Caco-2 (cell line): ENCODE results near the gene GNG3. TPM values are rescaled to one million over a fixed set of nuclear protein-coding genes. Genes with fewer than 3 reads are reported as not detected.

Source experiments
- BruUV-seq: library from RNA; stranded (reverse); fragments of 400-500 nt; replicated peaks from 2 replicates; lab custom pipeline; 2021; lab: Mats Ljungman, UMichigan
- CTCF ChIA-PET: fragments of 300-600 bp; sonication (Branson Sonifier 250); formaldehyde crosslinking; loops from one replicate; lab custom pipeline; 2022; ENCODE audit warnings: antibody characterized with exemption; lab: Charles Lee
- POLR2A ChIA-PET: fragments of 300-600 bp; sonication (Branson Sonifier 250); formaldehyde crosslinking; loops from one replicate; lab custom pipeline; 2022; ENCODE audit warnings: antibody characterized with exemption; lab: Charles Lee
- DNase-seq, 2 experiments: peaks; one replicate each; pipeline versions ENCODE4 v3.0.0 to v3.0.0-alpha.2; 2020 to 2022
- H3K27me3 ChIP-seq: replicated peaks from 2 replicates; pipeline ENCODE4 v1.6.0; 2011; ENCODE audit warnings: low read length; ENCODE audit not compliant: control insufficient read depth, insufficient read depth
- H3K36me3 ChIP-seq: 2 replicates; pipeline ENCODE4 v1.5.1; 2011; ENCODE audit warnings: low read length; ENCODE audit not compliant: control insufficient read depth, insufficient read depth
- H3K4me1 ChIP-seq: fragments of 250-450 bp; sonication (Bioruptor Pico); 2 replicates; pipeline ENCODE4 v1.5.1; 2020; ENCODE audit warnings: mild to moderate bottlenecking
- H3K4me3 ChIP-seq: 2 replicates; pipeline ENCODE4 v1.5.1; 2011; ENCODE audit warnings: low read depth, mild to moderate bottlenecking, control low read depth, low read length
- H3K9me3 ChIP-seq: fragments of 250-450 bp; sonication (Bioruptor Pico); 2 replicates; pipeline ENCODE4 v1.5.1; 2020; ENCODE audit warnings: mild to moderate bottlenecking, moderate library complexity
- H3K27ac Mint-ChIP-seq: one replicate; pipeline ENCODE4 v1.8.0; 2022; ENCODE audit warnings: mixed read lengths; ENCODE audit not compliant: unreplicated experiment
- H3K27me3 Mint-ChIP-seq: one replicate; pipeline ENCODE4 v1.8.0; 2022; ENCODE audit warnings: mixed read lengths; ENCODE audit not compliant: insufficient read depth, unreplicated experiment
- H3K36me3 Mint-ChIP-seq: one replicate; pipeline ENCODE4 v1.8.0; 2022; ENCODE audit warnings: mild to moderate bottlenecking, mixed read lengths; ENCODE audit not compliant: insufficient read depth, unreplicated experiment
- H3K4me1 Mint-ChIP-seq: one replicate; pipeline ENCODE4 v1.8.0; 2022; ENCODE audit warnings: low read depth, mixed read lengths; ENCODE audit not compliant: unreplicated experiment
- H3K4me3 Mint-ChIP-seq: one replicate; pipeline ENCODE4 v1.8.0; 2022; ENCODE audit warnings: mild to moderate bottlenecking, moderate library complexity, mixed read lengths; ENCODE audit not compliant: unreplicated experiment
- H3K9me3 Mint-ChIP-seq: one replicate; pipeline ENCODE4 v1.8.0; 2022; ENCODE audit warnings: mixed read lengths; ENCODE audit not compliant: unreplicated experiment
- intact Hi-C: fragments of 100-400 bp; cut with micrococcal nuclease; formaldehyde crosslinking; loops from one replicate; pipeline ENCODE4 v1.10.0; 2022; ENCODE audit not compliant: unreplicated experiment
- total RNA-seq: library from RNA; stranded (reverse); gene quantifications from 2 replicates; pipeline ENCODE4 v1.2.3, GENCODE V29; 2022
- TF ChIP-seq, protein P1 (sequence below), 2 experiments: fragments of 200-600 bp in 1 of 2; IDR thresholded peaks; 1 replicate in 1 of 2; 2 replicates in 1 of 2; pipeline versions ENCODE4 v1.5.1 to v1.8.0; 2011 to 2022; ENCODE audit warnings: antibody characterized with exemption in 1 of 2, control low read depth in 1 of 2, inconsistent platforms in 1 of 2, low read depth in 1 of 2, low read length in 1 of 2, mild to moderate bottlenecking in 1 of 2, moderate library complexity in 1 of 2; ENCODE audit not compliant: insufficient read depth in 1 of 2, severe bottlenecking in 1 of 2, unreplicated experiment in 1 of 2

Gene GNG3
- total RNA-seq, 1 experiment from 2014 or later = not detected

DNA sequence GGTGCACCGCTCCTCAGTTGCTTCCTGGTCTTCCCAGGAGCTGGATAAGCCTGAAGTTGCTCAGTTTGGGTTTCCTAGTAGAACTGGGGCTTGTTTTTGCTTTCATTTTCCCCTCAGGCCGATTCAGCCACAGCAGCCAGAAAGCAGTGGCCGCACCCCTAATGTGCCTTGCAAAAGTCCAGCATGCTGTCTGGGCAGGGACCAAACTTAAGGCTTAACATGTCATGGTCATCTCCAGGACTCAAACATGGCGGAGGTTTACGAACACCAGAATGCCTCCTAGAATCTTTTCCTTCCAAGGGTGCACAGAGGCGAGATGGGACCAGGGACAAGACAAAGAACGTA, 2.5 kb downstream of the GNG3 start:
- no TSS peak for BruUV-seq
- H3K36me3 ChIP-seq = peaks cover 6% of the 10 kb centered on the region; the same call in 1 of the 2 replicates
- H3K9me3 ChIP-seq = no peaks in the 10 kb centered on the region
- ChIA-PET CTCF (interaction anchor here (0.7 kb wide), 1 partner anchor 10 kb away, joined by 3 read pairs; no protein-coding TSS in a partner anchor), POLR2A (no interaction called here)
- no peak overlapping the region for H3K27ac Mint-ChIP-seq
- H3K27me3 Mint-ChIP-seq = no peaks in the 10 kb centered on the region
- TF ChIP-seq, protein P1, sequence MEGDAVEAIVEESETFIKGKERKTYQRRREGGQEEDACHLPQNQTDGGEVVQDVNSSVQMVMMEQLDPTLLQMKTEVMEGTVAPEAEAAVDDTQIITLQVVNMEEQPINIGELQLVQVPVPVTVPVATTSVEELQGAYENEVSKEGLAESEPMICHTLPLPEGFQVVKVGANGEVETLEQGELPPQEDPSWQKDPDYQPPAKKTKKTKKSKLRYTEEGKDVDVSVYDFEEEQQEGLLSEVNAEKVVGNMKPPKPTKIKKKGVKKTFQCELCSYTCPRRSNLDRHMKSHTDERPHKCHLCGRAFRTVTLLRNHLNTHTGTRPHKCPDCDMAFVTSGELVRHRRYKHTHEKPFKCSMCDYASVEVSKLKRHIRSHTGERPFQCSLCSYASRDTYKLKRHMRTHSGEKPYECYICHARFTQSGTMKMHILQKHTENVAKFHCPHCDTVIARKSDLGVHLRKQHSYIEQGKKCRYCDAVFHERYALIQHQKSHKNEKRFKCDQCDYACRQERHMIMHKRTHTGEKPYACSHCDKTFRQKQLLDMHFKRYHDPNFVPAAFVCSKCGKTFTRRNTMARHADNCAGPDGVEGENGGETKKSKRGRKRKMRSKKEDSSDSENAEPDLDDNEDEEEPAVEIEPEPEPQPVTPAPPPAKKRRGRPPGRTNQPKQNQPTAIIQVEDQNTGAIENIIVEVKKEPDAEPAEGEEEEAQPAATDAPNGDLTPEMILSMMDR (IDR thresholded peaks at IDR 0.05; ENCODE audit: insufficient read depth in 1 of 2, low read depth in 1 of 2, low read length in 1 of 2, severe bottlenecking in 1 of 2, unreplicated experiment in 1 of 2) = no peak
- peaks cover 30% of the 10 kb centered on the region for H3K4me1 ChIP-seq
- no peaks in the 10 kb centered on the region for H3K9me3 Mint-ChIP-seq
- H3K4me3 Mint-ChIP-seq = no peak overlapping the region
- no peak overlapping the region for H3K4me3 ChIP-seq
- no peaks in the 10 kb centered on the region for H3K27me3 ChIP-seq
- DNase-seq = no peak
- intact Hi-C loops = no loop called here
- H3K4me1 Mint-ChIP-seq = peaks cover 38% of the 10 kb centered on the region
- peaks cover 99% of the 10 kb centered on the region for H3K36me3 Mint-ChIP-seq

DNA sequence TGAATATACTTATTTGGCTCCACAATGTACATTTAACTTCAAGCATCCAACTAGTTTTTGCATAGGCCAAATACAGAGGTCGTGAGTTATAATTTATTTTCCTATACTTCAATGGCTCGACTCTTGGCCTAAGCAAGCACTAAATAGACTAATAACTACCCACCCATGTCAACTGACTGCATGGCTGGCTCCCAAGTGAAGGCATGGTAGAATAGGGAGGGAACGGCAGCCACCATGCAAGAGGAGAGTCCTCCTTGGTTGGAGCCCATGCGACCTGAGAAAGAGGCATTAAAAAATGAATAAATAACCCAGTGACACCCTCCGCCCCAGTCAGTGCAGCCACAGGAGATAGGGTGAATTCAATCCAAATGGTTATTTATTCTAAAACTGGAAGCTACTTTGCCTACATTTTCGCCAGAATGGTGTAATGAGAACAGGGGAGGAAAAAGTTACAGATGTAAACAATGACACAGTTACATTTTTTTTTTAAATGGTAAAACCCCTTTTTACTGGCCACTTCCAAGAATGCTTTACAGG, 4.9 kb downstream of the GNG3 start:
- BruUV-seq = no TSS peak
- peaks cover 10% of the 10 kb centered on the region for H3K36me3 ChIP-seq
- Mint-ChIP-seq H3K27ac (no peak overlapping the region), H3K4me3 (no peak overlapping the region), H3K9me3 (no peaks in the 10 kb centered on the region), H3K36me3 (peaks cover 100% of the 10 kb centered on the region), H3K27me3 (no peaks in the 10 kb centered on the region), H3K4me1 (peaks cover 29% of the 10 kb centered on the region)
- H3K4me1 ChIP-seq = peaks cover 21% of the 10 kb centered on the region
- no peaks in the 10 kb centered on the region for H3K9me3 ChIP-seq
- H3K27me3 ChIP-seq = no peaks in the 10 kb centered on the region
- H3K4me3 ChIP-seq = no peak overlapping the region
- POLR2A ChIA-PET = interaction anchor here (2.0 kb wide), 1 partner anchor 47 kb away, joined by 7 read pairs; the partner anchor contains the start of genes C11orf98 and CSKMT
- TF ChIP-seq, protein P1 (IDR thresholded peaks at IDR 0.05; ENCODE audit: insufficient read depth in 1 of 2, low read depth in 1 of 2, low read length in 1 of 2, severe bottlenecking in 1 of 2, unreplicated experiment in 1 of 2) = no peak
- CTCF ChIA-PET = no interaction called here
- no peak for DNase-seq
- intact Hi-C loops = loop anchor here (2.0 kb wide), 1 partner anchor 14 kb away; the partner anchor contains the start of gene HNRNPUL2

DNA sequence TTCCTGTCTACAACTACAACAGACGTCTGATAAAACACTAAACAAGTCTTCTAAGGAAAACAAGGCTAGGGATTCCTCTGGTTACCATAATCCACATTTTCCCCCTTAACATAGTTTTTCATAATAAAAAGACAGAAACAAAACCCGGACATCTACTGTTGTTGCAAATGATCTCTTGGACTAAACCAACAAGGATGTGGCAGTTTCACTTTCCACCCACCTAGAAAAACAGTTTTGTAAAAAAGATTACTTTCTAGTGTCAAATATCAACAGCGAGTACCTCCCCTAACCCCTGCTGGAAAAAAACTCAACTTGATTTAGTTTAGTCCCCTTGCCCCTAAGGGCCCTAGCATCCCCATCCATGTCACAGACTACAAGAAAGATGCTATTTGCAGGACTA, 5.4 kb downstream of the GNG3 start:
- ChIA-PET CTCF (no interaction called here), POLR2A (interaction anchor here (1.7 to 2.0 kb wide), 2 partner anchors 14 to 48 kb away, joined by 7 to 13 read pairs; partner anchors contain the start of genes C11orf98, CSKMT and HNRNPUL2)
- BruUV-seq = TSS peak; percentile 31
- Mint-ChIP-seq H3K27ac (peak overlapping the region; percentile 85), H3K36me3 (peaks cover 100% of the 10 kb centered on the region), H3K4me1 (peaks cover 31% of the 10 kb centered on the region), H3K9me3 (no peaks in the 10 kb centered on the region), H3K27me3 (no peaks in the 10 kb centered on the region), H3K4me3 (no peak overlapping the region)
- no peak for DNase-seq
- Histone ChIP-seq H3K4me1 (peaks cover 21% of the 10 kb centered on the region), H3K27me3 (no peaks in the 10 kb centered on the region), H3K4me3 (no peak overlapping the region), H3K9me3 (no peaks in the 10 kb centered on the region), H3K36me3 (peaks cover 13% of the 10 kb centered on the region)
- intact Hi-C loops = loop anchor here (1.0 to 2.0 kb wide), 2 partner anchors 9 to 14 kb away; partner anchors contain the start of gene HNRNPUL2
- TF ChIP-seq, protein P1 (IDR thresholded peaks at IDR 0.05; ENCODE audit: insufficient read depth in 1 of 2, low read depth in 1 of 2, low read length in 1 of 2, severe bottlenecking in 1 of 2, unreplicated experiment in 1 of 2) = no peak
